ENCODE results near the gene GPR171.

The GPR171 gene

GRCh38 chr3:151213881-151214280 lies 10.9 kb upstream of the GPR171 start (continued):
- TF ChIP-seq KLF9 (tag by site-specific recombination; IDR thresholded peaks at IDR 0.05; ENCODE audit: low read depth), result no peak
- no peak for TF ChIP-seq ZNF473 (tag by site-specific recombination; IDR thresholded peaks at IDR 0.05)
- no peak for TF ChIP-seq ZNF140 (tag by site-specific recombination; IDR thresholded peaks at IDR 0.05)
- no peak for TF ChIP-seq ZNF394 (tag by site-specific recombination; IDR thresholded peaks at IDR 0.05; ENCODE audit: borderline replicate concordance)

DNA sequence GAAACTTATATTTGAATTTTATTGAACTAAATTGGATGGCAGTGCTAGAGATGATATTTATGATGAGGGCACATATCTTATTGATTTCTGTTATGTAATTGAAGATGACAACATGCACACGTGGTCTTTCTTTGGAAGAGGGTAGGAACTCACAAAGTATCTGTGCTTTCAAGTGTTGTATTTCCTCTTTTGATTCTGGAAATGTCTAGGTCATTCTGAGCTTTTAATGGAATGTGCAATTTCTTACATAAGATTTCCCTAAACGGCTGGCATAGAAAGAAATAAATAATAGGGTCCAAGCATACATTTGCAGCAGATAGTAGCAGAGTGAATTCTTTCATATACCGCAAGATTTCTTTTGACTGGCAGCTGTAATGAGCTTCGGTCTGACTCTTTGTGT lies 10.1 kb upstream of the GPR171 start:
- Histone ChIP-seq H3K27ac (ENCODE audit: extremely low read depth, low read depth, low read length) (no peak overlapping the region), H3K4me3 (ENCODE audit: low read depth, low read length) (no peak overlapping the region), H3K9me3 (ENCODE audit: control insufficient read depth, insufficient read depth, low read depth, low read length) (no peaks in the 10 kb centered on the region), H3K36me3 (ENCODE audit: control insufficient read depth in 2 of 2, insufficient read depth in 1 of 2, low read length in 2 of 2) (no peaks in the 10 kb centered on the region), H3K4me1 (ENCODE audit: control insufficient read depth, insufficient read depth, low read length) (no peaks in the 10 kb centered on the region)
- TF ChIP-seq, protein P1, sequence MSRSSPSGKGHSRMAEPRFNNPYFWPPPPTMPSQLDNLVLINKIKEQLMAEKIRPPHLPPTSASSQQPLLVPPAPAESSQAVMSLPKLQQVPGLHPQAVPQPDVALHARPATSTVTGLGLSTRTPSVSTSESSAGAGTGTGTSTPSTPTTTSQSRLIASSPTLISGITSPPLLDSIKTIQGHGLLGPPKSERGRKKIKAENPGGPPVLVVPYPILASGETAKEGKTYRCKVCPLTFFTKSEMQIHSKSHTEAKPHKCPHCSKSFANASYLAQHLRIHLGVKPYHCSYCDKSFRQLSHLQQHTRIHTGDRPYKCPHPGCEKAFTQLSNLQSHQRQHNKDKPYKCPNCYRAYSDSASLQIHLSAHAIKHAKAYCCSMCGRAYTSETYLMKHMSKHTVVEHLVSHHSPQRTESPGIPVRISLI (tag by site-specific recombination; IDR thresholded peaks at IDR 0.05), result no peak
- TF ChIP-seq SETDB1 (IDR thresholded peaks at IDR 0.05; ENCODE audit: insufficient read length, low read length), result no peak
- no peak for TF ChIP-seq ZNF660 (tag by site-specific recombination; IDR thresholded peaks at IDR 0.05)
- no peak for TF ChIP-seq ZNF561 (tag by site-specific recombination; IDR thresholded peaks at IDR 0.05; ENCODE audit: borderline replicate concordance)
- TF ChIP-seq PRDM1 (tag by site-specific recombination; IDR thresholded peaks at IDR 0.05), result no peak
- TF ChIP-seq SP2 (tag by site-specific recombination; IDR thresholded peaks at IDR 0.05), result no peak
- no peak for TF ChIP-seq ZNF692 (tag by site-specific recombination; IDR thresholded peaks at IDR 0.05)
- TF ChIP-seq ZNF548 (tag by site-specific recombination; IDR thresholded peaks at IDR 0.05), result no peak
- no peak for TF ChIP-seq ZBTB8A (tag by site-specific recombination; IDR thresholded peaks at IDR 0.05)
- TF ChIP-seq, protein P2, sequence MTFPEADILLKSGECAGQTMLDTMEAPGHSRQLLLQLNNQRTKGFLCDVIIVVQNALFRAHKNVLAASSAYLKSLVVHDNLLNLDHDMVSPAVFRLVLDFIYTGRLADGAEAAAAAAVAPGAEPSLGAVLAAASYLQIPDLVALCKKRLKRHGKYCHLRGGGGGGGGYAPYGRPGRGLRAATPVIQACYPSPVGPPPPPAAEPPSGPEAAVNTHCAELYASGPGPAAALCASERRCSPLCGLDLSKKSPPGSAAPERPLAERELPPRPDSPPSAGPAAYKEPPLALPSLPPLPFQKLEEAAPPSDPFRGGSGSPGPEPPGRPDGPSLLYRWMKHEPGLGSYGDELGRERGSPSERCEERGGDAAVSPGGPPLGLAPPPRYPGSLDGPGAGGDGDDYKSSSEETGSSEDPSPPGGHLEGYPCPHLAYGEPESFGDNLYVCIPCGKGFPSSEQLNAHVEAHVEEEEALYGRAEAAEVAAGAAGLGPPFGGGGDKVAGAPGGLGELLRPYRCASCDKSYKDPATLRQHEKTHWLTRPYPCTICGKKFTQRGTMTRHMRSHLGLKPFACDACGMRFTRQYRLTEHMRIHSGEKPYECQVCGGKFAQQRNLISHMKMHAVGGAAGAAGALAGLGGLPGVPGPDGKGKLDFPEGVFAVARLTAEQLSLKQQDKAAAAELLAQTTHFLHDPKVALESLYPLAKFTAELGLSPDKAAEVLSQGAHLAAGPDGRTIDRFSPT (tag by site-specific recombination; IDR thresholded peaks at IDR 0.05), result no peak
- TF ChIP-seq, protein P3, sequence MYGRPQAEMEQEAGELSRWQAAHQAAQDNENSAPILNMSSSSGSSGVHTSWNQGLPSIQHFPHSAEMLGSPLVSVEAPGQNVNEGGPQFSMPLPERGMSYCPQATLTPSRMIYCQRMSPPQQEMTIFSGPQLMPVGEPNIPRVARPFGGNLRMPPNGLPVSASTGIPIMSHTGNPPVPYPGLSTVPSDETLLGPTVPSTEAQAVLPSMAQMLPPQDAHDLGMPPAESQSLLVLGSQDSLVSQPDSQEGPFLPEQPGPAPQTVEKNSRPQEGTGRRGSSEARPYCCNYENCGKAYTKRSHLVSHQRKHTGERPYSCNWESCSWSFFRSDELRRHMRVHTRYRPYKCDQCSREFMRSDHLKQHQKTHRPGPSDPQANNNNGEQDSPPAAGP (tag by site-specific recombination; IDR thresholded peaks at IDR 0.05), result no peak
- no peak for TF ChIP-seq ZNF623 (tag by site-specific recombination; IDR thresholded peaks at IDR 0.05)
- TF ChIP-seq ZNF837 (tag by site-specific recombination; IDR thresholded peaks at IDR 0.05), result no peak
- POLR2A ChIA-PET, result no interaction called here
- CTCF ChIA-PET, result interaction anchor here (1.1 kb wide), 1 partner anchor 45 kb away, joined by 3 read pairs; no protein-coding TSS in a partner anchor

DNA sequence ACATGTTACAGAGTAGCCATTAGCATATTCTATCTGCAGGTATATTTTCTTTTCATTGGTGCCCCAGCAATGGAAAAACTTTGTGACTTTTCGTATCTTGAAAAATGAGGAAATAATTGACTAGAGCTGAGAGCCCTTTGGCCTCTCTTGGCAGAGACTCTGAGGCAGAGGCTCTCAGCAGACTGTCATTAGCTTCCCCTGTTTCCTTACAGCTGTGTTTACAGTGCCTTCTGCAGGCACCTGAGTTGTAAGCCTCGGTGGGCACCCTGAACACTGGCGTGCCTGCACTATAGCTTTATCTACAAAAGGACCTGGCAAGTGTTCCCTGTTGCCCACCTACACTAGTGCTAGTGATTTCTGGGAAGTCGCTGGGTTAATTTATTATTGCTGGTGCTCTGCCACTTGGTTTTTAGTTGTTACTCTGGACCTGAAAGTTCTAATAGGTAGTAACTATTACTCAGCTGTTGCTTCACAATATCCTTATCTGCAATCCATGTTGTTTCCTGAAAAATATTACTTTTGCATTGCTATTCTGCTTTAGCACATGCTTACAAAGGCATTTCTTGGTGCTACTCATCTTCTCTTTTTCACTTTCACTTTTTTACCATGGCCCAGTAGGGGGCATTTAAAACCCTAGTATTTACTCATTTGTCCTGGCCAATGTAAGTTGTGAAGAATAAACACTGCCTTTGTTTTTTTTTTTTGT lies 7.8 kb upstream of the GPR171 start:
- ChIA-PET CTCF (interaction anchor here (0.6 to 0.9 kb wide), 4 partner anchors 32 to 375 kb away, joined by 3 to 4 read pairs (median 3); no protein-coding TSS in a partner anchor), POLR2A (no interaction called here)
- no peak overlapping the region for H3K4me3 ChIP-seq (ENCODE audit: low read depth, low read length)
- no peak overlapping the region for H3K27ac ChIP-seq (ENCODE audit: extremely low read depth, low read depth, low read length)
- no peaks in the 10 kb centered on the region for H3K9me3 ChIP-seq (ENCODE audit: control insufficient read depth, insufficient read depth, low read depth, low read length)
- no peaks in the 10 kb centered on the region for H3K36me3 ChIP-seq (ENCODE audit: control insufficient read depth in 2 of 2, insufficient read depth in 1 of 2, low read length in 2 of 2)
- H3K4me1 ChIP-seq (ENCODE audit: control insufficient read depth, insufficient read depth, low read length), result no peaks in the 10 kb centered on the region
- TF ChIP-seq ZNF302 (tag by site-specific recombination; IDR thresholded peaks at IDR 0.05; ENCODE audit: low read depth) (no peak), ZNF335 (tag by site-specific recombination; conservative IDR thresholded peaks at IDR 0.05) (no peak), ZNF791 (tag by site-specific recombination; IDR thresholded peaks at IDR 0.05) (no peak), ZNF184 (tag by site-specific recombination; IDR thresholded peaks at IDR 0.05) (no peak), TSHZ1 (tag by site-specific recombination; IDR thresholded peaks at IDR 0.05; ENCODE audit: borderline replicate concordance) (no peak)

Data from HEK293 (cell line).